Measurements from ENCODE around the gene CDH4.

CDH4 gene

DNA sequence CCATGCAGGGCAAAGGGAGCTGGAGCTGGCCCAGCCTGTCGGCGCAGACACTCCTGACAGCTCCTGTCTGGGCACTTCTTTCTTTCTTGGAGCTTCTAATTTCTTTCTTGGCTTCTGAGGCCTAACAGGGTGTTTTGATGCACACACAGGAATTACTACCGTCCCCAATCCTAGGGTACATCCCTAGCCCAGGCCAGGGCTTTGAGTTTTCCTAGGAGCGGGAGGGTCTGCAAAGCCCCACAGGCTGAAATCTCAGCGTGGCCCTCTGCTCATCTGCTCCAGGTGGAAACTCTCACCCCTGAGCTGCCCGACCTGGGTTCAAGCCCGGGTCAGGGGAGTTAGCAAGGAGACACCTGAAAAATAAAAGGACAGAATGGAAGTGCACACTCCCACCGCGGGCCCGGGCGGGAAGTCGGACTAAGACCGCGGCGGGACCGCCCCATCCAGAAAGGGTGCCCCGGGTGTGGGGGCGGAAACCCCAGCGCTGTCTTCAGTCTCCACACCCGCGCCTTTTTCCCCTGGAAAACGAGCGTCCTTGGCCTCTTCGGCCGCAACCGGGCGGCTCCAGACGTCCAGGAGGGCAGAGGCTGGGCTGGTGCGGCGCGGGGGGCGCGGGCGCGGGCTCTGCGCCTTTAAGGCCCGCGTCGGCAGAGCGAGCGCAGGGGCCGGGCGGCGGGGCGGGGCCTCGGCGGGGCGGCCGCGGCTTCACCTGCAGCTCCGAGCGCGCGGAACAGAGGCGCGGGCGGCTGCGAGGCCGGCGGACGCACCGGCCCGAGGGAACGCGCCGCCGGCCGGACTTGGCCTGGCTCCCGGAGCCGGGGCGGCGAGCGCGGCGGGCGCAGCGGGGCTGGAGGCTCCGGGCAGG, at the start of gene CDH4:
Gene CDH4 (plus strand): TSS at position 733 of the 865 bp plus-strand sequence.
- TF ChIP-seq TAF1 (IDR thresholded peaks at IDR 0.05; ENCODE audit: low read depth) (no peak), FOXM1 (IDR thresholded peaks at IDR 0.05; ENCODE audit: borderline replicate concordance, low read depth) (no peak), RAD21 (IDR thresholded peaks at IDR 0.05; ENCODE audit: low read depth) (no peak), TEAD4 (IDR thresholded peaks at IDR 0.05) (no peak), CREB1 (IDR thresholded peaks at IDR 0.05; ENCODE audit: low read depth) (no peak), ZBTB7A (IDR thresholded peaks at IDR 0.05; ENCODE audit: low read depth) (no peak), TCF12 (IDR thresholded peaks at IDR 0.05; ENCODE audit: low read depth) (no peak), NFIC (IDR thresholded peaks at IDR 0.05) (no peak), EGR1 (IDR thresholded peaks at IDR 0.05) (no peak), YY1 (IDR thresholded peaks at IDR 0.05; ENCODE audit: low read depth) (no peak), EP300 (IDR thresholded peaks at IDR 0.05; ENCODE audit: borderline replicate concordance) (no peak), CEBPB (IDR thresholded peaks at IDR 0.05) (no peak), USF1 (IDR thresholded peaks at IDR 0.05) (no peak)
- TF ChIP-seq, protein P1, sequence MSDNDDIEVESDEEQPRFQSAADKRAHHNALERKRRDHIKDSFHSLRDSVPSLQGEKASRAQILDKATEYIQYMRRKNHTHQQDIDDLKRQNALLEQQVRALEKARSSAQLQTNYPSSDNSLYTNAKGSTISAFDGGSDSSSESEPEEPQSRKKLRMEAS (IDR thresholded peaks at IDR 0.05) = no peak
- TF ChIP-seq, protein P2, sequence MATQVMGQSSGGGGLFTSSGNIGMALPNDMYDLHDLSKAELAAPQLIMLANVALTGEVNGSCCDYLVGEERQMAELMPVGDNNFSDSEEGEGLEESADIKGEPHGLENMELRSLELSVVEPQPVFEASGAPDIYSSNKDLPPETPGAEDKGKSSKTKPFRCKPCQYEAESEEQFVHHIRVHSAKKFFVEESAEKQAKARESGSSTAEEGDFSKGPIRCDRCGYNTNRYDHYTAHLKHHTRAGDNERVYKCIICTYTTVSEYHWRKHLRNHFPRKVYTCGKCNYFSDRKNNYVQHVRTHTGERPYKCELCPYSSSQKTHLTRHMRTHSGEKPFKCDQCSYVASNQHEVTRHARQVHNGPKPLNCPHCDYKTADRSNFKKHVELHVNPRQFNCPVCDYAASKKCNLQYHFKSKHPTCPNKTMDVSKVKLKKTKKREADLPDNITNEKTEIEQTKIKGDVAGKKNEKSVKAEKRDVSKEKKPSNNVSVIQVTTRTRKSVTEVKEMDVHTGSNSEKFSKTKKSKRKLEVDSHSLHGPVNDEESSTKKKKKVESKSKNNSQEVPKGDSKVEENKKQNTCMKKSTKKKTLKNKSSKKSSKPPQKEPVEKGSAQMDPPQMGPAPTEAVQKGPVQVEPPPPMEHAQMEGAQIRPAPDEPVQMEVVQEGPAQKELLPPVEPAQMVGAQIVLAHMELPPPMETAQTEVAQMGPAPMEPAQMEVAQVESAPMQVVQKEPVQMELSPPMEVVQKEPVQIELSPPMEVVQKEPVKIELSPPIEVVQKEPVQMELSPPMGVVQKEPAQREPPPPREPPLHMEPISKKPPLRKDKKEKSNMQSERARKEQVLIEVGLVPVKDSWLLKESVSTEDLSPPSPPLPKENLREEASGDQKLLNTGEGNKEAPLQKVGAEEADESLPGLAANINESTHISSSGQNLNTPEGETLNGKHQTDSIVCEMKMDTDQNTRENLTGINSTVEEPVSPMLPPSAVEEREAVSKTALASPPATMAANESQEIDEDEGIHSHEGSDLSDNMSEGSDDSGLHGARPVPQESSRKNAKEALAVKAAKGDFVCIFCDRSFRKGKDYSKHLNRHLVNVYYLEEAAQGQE (IDR thresholded peaks at IDR 0.05; ENCODE audit: low read depth) = no peak

GRCh38 chr20:61203320-61203719, 48.7 kb upstream of the CDH4 start:
- no peak for TF ChIP-seq TEAD4 (IDR thresholded peaks at IDR 0.05)
- TF ChIP-seq, protein P1 (IDR thresholded peaks at IDR 0.05) = no peak
- no peak for TF ChIP-seq CEBPB (IDR thresholded peaks at IDR 0.05)
- TF ChIP-seq, protein P2 (IDR thresholded peaks at IDR 0.05; ENCODE audit: low read depth) = no peak
- no peak for TF ChIP-seq YY1 (IDR thresholded peaks at IDR 0.05; ENCODE audit: low read depth)
- no peak for TF ChIP-seq TCF12 (IDR thresholded peaks at IDR 0.05; ENCODE audit: low read depth)
- TF ChIP-seq CREB1 (IDR thresholded peaks at IDR 0.05; ENCODE audit: low read depth) = no peak
- no peak for TF ChIP-seq USF1 (IDR thresholded peaks at IDR 0.05)
- TF ChIP-seq EP300 (IDR thresholded peaks at IDR 0.05; ENCODE audit: borderline replicate concordance) = no peak
- TF ChIP-seq RAD21 (IDR thresholded peaks at IDR 0.05; ENCODE audit: low read depth) = no peak
- no peak for TF ChIP-seq TAF1 (IDR thresholded peaks at IDR 0.05; ENCODE audit: low read depth)
- no peak for TF ChIP-seq NFIC (IDR thresholded peaks at IDR 0.05)
- no peak for TF ChIP-seq FOXM1 (IDR thresholded peaks at IDR 0.05; ENCODE audit: borderline replicate concordance, low read depth)
- TF ChIP-seq EGR1 (IDR thresholded peaks at IDR 0.05) = no peak
- no peak for TF ChIP-seq ZBTB7A (IDR thresholded peaks at IDR 0.05; ENCODE audit: low read depth)

- no peak for TF ChIP-seq NFIC (IDR thresholded peaks at IDR 0.05)
- no peak for TF ChIP-seq TAF1 (IDR thresholded peaks at IDR 0.05; ENCODE audit: low read depth)
- TF ChIP-seq, protein P2 (IDR thresholded peaks at IDR 0.05; ENCODE audit: low read depth) = no peak
- TF ChIP-seq EP300 (IDR thresholded peaks at IDR 0.05; ENCODE audit: borderline replicate concordance) = no peak
- TF ChIP-seq EGR1 (IDR thresholded peaks at IDR 0.05) = no peak
- no peak for TF ChIP-seq ZBTB7A (IDR thresholded peaks at IDR 0.05; ENCODE audit: low read depth)
- no peak for TF ChIP-seq FOXM1 (IDR thresholded peaks at IDR 0.05; ENCODE audit: borderline replicate concordance, low read depth)
- TF ChIP-seq YY1 (IDR thresholded peaks at IDR 0.05; ENCODE audit: low read depth) = no peak
- no peak for TF ChIP-seq CEBPB (IDR thresholded peaks at IDR 0.05)
- no peak for TF ChIP-seq CREB1 (IDR thresholded peaks at IDR 0.05; ENCODE audit: low read depth)
- TF ChIP-seq, protein P1 (IDR thresholded peaks at IDR 0.05) = no peak
- no peak for TF ChIP-seq USF1 (IDR thresholded peaks at IDR 0.05)
- TF ChIP-seq RAD21 (IDR thresholded peaks at IDR 0.05; ENCODE audit: low read depth) = no peak
- no peak for TF ChIP-seq TEAD4 (IDR thresholded peaks at IDR 0.05)
- TF ChIP-seq TCF12 (IDR thresholded peaks at IDR 0.05; ENCODE audit: low read depth) = no peak
These were observed 47.9 kb upstream of the CDH4 start for GRCh38 chr20:61204206-61204605.

Measured in Ishikawa (cell line).